Common myeloid progenitor, CD34-positive (primary cell): ENCODE results near the gene KRT5.
"Not testable (repeated sequence)": the region's sequence is repeated elsewhere in the genome, so short reads cannot be mapped to it uniquely, and the experiment has no call there.

Experiments used
- CTCF ChIA-PET: fragments of 350-600 bp; sonication (Branson Sonifier 250); formaldehyde crosslinking; loops from one replicate; lab custom pipeline; 2021; ENCODE audit warnings: antibody characterized with exemption; lab: Charles Lee
- POLR2A ChIA-PET: fragments of 350-600 bp; sonication (Branson Sonifier 250); formaldehyde crosslinking; loops from one replicate; lab custom pipeline; 2021; ENCODE audit warnings: antibody characterized with exemption; lab: Charles Lee
- DNase-seq, 3 donors: peaks; one replicate each; pipeline versions ENCODE4 v3.0.0 to v3.0.0-alpha.2; 2013
- H3K27ac ChIP-seq, 2 experiments: 1 replicate in 1 of 2; 2 replicates in 1 of 2; pipeline ENCODE4 v1.7.0; 2013; ENCODE audit warnings: inconsistent platforms in 2 of 2, low read length in 2 of 2, mild to moderate bottlenecking in 2 of 2, low read depth in 1 of 2, moderate library complexity in 1 of 2; ENCODE audit not compliant: severe bottlenecking in 2 of 2, insufficient read depth in 1 of 2, poor library complexity in 1 of 2
- H3K27me3 ChIP-seq, 5 experiments: replicated peaks in 2 of 5; 1 replicate in 3 of 5; 2 replicates in 2 of 5; pipeline versions ENCODE4 v1.6.1 to v1.7.0; 2013; ENCODE audit warnings: low read length in 4 of 5, mild to moderate bottlenecking in 2 of 5, moderate library complexity in 2 of 5, inconsistent platforms in 1 of 5; ENCODE audit not compliant: insufficient read depth in 5 of 5, control insufficient read depth in 4 of 5
- H3K36me3 ChIP-seq, 4 experiments: 1 replicate in 2 of 4; 2 replicates in 2 of 4; pipeline versions ENCODE4 v1.6.1 to v1.7.0; 2013; ENCODE audit warnings: low read length in 3 of 4, control low read depth in 1 of 4, mild to moderate bottlenecking in 1 of 4; ENCODE audit not compliant: control insufficient read depth in 4 of 4, insufficient read depth in 4 of 4
- H3K4me1 ChIP-seq, 4 experiments: 1 replicate in 3 of 4; 2 replicates in 1 of 4; pipeline versions ENCODE4 v1.6.1 to v1.7.1; 2013; ENCODE audit warnings: low read length in 3 of 4, mild to moderate bottlenecking in 3 of 4, control low read depth in 1 of 4, inconsistent platforms in 1 of 4, moderate library complexity in 1 of 4; ENCODE audit not compliant: control insufficient read depth in 4 of 4, insufficient read depth in 4 of 4; ENCODE audit errors: control extremely low read depth in 1 of 4
- H3K4me3 ChIP-seq, 7 experiments: 1 replicate in 4 of 7; 2 replicates in 3 of 7; pipeline versions ENCODE4 v1.5.1 to v1.7.0; 2013; ENCODE audit warnings: mild to moderate bottlenecking in 7 of 7, low read length in 6 of 7, moderate library complexity in 6 of 7, inconsistent platforms in 2 of 7, low read depth in 2 of 7, control low read depth in 1 of 7; ENCODE audit not compliant: insufficient read depth in 4 of 7, control insufficient read depth in 1 of 7; ENCODE audit errors: extremely low read depth in 1 of 7
- H3K9me3 ChIP-seq, 5 experiments: 1 replicate in 4 of 5; 2 replicates in 1 of 5; pipeline versions ENCODE4 v1.6.1 to v1.7.1; 2013; ENCODE audit warnings: low read length in 4 of 5, mild to moderate bottlenecking in 2 of 5, inconsistent platforms in 1 of 5, low read depth in 1 of 5, moderate library complexity in 1 of 5; ENCODE audit not compliant: control insufficient read depth in 4 of 5, insufficient read depth in 2 of 5; ENCODE audit errors: control extremely low read depth in 1 of 5
- WGBS: methylation state at CpG from one replicate; pipeline ENCODE4 v1.1.5; 2013; ENCODE audit not compliant: insufficient coverage; 5-methylcytosine and 5-hydroxymethylcytosine counted together

The KRT5 gene

DNA sequence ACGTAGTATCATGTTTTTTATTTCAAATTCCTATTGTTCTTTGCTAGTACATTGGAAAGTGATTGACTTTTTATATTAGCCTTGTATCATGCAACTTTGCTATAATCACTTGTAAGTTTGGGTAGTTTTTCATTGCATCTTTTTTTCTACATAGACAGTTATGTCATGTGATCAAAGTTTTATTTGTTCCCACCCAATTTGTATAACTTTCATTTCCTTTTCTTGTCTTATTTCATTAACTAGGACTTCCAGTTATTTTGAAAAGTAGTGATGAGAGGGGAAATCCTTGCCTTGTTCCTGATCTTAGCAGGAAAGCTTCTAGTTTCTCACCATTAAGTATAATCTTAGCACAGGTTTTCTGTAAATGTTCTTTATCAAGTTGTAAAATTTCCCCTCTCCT lies 17.3 kb downstream of the KRT5 start:
- no CpG with 5 or more reads among the region's 1 CpG for WGBS
- no peak overlapping the region for H3K27ac ChIP-seq
- H3K4me3 ChIP-seq, result no peak overlapping the region
- DNase-seq, result no peak
- H3K9me3 ChIP-seq, result peaks cover 0 to 3% (median 0%) of the 10 kb centered on the region in 5 experiments
- no peaks in the 10 kb centered on the region for H3K36me3 ChIP-seq
- H3K27me3 ChIP-seq, result peaks cover 0 to 17% (median 2%) of the 10 kb centered on the region in 5 experiments
- CTCF ChIA-PET, result no interaction called here
- POLR2A ChIA-PET, result no interaction called here
- H3K4me1 ChIP-seq, result peaks cover 0 to 2% (median 0%) of the 10 kb centered on the region in 4 experiments

DNA sequence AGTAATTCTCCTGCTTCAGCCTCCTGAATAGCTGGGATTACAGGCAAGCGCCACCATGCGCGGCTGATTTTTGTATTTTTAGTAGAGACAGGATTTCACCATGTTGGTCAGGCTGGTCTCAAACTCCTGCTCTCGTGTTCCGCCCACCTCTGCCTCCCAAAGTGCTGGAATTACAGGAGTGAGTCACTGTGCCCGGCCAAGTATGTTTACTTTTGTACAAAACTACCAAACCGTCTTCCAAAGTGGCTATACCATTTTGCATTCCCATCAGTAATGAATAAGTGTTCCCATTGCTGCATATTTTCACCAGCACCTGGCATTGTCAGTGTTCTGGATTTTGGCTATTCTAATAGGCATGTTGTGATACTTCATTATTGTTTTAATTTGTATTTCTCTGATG lies 18.7 kb downstream of the KRT5 start:
- no peak overlapping the region for H3K4me3 ChIP-seq
- peaks cover 0 to 17% (median 2%) of the 10 kb centered on the region in 5 experiments for H3K27me3 ChIP-seq
- CTCF ChIA-PET, result no interaction called here
- no peaks in the 10 kb centered on the region for H3K36me3 ChIP-seq
- no peaks in the 10 kb centered on the region for H3K4me1 ChIP-seq
- DNase-seq, result no peak
- H3K27ac ChIP-seq, result no peak overlapping the region
- peaks cover 0 to 3% (median 0%) of the 10 kb centered on the region in 5 experiments for H3K9me3 ChIP-seq
- 100% methylated on average over 7 of the region's 7 CpGs for WGBS
- POLR2A ChIA-PET, result no interaction called here

DNA sequence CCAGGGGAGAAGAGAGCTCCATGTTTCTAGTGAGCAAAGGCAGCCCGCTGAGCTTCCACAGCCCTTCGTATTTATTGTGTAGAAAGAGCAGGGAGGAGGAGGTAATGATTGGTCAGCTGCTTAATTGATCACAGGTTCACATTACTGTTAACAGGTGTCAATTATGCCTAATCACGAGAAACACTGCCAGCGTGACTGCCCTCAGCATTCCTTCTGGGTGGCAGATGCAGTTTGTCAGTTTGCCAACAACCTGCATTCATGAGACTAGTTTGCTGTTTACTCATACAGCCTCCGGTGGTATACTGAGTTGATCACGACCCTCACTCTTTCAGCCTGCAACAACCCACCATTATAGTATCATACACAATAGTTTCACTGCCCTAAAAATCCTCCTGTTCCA lies 19.6 kb downstream of the KRT5 start:
- H3K36me3 ChIP-seq, H3K4me1 ChIP-seq, POLR2A ChIA-PET, H3K27ac ChIP-seq, DNase-seq, CTCF ChIA-PET, H3K9me3 ChIP-seq, H3K4me3 ChIP-seq: not testable (repeated sequence)
- H3K27me3 ChIP-seq, result peaks cover 0 to 15% (median 2%) of the 10 kb centered on the region in 5 experiments
- WGBS, result 94% methylated on average over 6 of the region's 6 CpGs

DNA sequence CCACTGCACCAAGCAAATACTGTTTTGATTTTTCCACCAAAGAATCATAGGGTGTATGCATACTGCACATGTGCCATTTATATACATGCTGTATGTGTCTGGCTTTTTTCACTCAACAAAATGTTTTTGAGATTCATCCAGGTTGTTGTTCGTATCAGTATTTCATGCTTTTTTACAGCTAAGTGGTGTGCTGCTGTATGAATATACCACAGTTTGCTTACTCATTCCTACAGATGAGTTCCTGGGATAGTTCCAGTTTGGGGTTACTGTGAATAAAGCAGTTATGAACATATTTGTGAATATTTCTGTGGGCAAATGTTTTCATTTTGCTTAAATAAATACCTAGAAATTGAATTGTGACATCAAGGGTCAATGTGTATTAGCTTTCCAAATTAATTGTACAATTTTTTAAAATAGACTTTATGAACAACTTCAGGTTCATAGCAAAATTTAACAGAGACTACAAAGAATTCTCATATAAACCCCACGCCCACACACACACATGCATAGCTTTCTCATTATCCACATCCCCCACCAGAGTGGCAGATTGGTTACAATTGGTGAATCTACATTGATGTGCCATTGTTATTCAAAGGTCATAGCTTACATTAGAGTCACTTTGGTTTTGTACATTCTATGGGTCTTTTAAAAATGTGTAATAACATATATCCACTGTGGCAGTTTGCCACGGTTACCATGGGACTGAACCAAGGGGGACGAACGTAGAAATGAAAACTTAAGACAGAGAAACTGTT lies 20.2 kb downstream of the KRT5 start:
- Histone ChIP-seq H3K4me3 (no peak overlapping the region), H3K9me3 (peaks cover 0 to 3% (median 0%) of the 10 kb centered on the region in 5 experiments), H3K27me3 (peaks cover 0 to 11% (median 2%) of the 10 kb centered on the region in 5 experiments), H3K4me1 (peaks cover 0 to 3% (median 0%) of the 10 kb centered on the region in 4 experiments), H3K27ac (no peak overlapping the region), H3K36me3 (no peaks in the 10 kb centered on the region)
- 89% methylated on average over 3 of the region's 5 CpGs for WGBS
- POLR2A ChIA-PET, result no interaction called here
- CTCF ChIA-PET, result interaction anchor here (1.4 kb wide), 1 partner anchor 127 kb away, joined by 4 read pairs; no protein-coding TSS in a partner anchor
- DNase-seq, result no peak

DNA sequence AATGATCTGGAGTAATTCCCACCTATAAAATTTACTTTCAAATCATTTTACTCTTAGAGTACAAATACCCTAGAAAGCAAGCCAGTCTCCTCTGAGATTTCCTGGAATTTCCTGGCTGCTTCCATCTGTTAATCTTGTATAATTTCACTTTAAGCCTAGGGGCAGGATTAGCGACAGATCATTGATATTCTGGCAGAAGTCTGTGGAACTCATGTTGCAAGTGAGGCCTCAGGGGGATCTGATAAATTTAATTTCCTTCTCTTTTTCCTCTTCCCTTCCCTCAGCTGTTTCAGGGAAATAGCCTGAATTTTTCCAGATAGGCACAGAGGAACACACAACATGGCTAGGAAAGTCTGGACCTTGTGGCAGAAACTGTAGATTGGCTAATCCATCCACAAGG lies 21.2 kb downstream of the KRT5 start:
- CTCF ChIA-PET, result interaction anchor here (1.4 kb wide), 1 partner anchor 126 kb away, joined by 4 read pairs; no protein-coding TSS in a partner anchor
- POLR2A ChIA-PET, result no interaction called here
- no peaks in the 10 kb centered on the region for H3K36me3 ChIP-seq
- peaks cover 0 to 15% (median 2%) of the 10 kb centered on the region in 5 experiments for H3K27me3 ChIP-seq
- peaks cover 0 to 3% (median 0%) of the 10 kb centered on the region in 5 experiments for H3K9me3 ChIP-seq
- H3K27ac ChIP-seq, result no peak overlapping the region
- no peak overlapping the region for H3K4me3 ChIP-seq
- H3K4me1 ChIP-seq, result peaks cover 0 to 3% (median 0%) of the 10 kb centered on the region in 4 experiments
- DNase-seq, result no peak
- WGBS, result no CpG with 5 or more reads among the region's 1 CpG

DNA sequence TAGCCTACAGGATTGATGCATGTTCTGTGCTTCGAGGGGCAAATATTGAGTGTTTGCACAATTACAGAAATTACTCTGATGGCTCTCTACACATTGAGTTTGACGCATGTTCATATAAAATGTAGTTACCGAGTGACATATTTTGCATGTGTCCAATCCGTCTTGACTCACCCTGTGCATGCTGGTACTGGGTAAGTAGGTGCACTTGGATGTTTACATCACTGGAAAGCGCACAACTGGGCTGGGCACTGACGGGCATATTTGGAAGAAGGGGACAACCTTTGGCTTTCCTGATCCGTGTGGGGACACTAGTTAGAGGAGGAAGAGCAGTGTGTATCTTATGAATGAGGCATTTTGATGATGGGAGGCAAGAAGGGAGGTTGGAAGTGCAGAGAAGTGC lies 22.2 kb downstream of the KRT5 start:
- no peak overlapping the region for H3K4me3 ChIP-seq
- ChIA-PET POLR2A (no interaction called here), CTCF (interaction anchor here (1.3 kb wide), 1 partner anchor 9 kb away, joined by 3 read pairs; no protein-coding TSS in a partner anchor)
- H3K9me3 ChIP-seq, result peaks cover 0 to under 1% (median 0%) of the 10 kb centered on the region in 5 experiments
- 100% methylated on average over 7 of the region's 7 CpGs for WGBS
- H3K4me1 ChIP-seq, result peaks cover 0 to 3% (median 0%) of the 10 kb centered on the region in 4 experiments
- no peak overlapping the region for H3K27ac ChIP-seq
- peaks cover 0 to 15% (median 3%) of the 10 kb centered on the region in 5 experiments for H3K27me3 ChIP-seq
- no peaks in the 10 kb centered on the region for H3K36me3 ChIP-seq
- DNase-seq, result no peak

DNA sequence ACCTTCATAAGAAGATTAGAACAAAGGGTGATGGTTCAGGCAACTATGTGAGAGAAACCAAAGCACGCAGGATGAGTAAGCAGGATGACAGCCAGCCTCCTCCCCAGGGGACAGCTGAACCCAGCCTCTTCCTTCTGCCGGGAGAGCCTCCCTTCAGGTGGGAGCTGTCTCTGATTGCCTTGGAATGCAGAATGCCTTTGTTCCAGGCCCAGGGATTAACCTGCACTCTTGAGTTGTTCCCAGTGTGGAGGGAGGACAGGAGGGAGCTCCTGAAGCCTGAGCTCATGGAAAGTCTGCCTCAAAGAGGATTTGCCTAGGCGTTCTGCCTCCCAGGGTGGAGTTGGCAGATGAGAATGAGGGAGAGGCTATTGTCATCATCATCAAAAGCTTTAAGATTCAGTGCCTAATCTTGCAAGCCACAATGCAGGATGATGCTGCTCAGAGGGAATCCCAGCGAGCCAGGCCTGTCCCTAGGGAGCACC lies 23.6 kb downstream of the KRT5 start:
- CTCF ChIA-PET, result interaction anchor here (1.3 kb wide), 1 partner anchor 10 kb away, joined by 3 read pairs; no protein-coding TSS in a partner anchor
- Histone ChIP-seq H3K4me1 (peaks cover 0 to 3% (median 0%) of the 10 kb centered on the region in 4 experiments), H3K4me3 (no peak overlapping the region)

More for the DNA sequence above, 23.6 kb downstream of the KRT5 start:
- no peaks in the 10 kb centered on the region for H3K36me3 ChIP-seq
- 97% methylated on average over 4 of the region's 4 CpGs for WGBS
- no peak overlapping the region for H3K27ac ChIP-seq
- no peaks in the 10 kb centered on the region for H3K9me3 ChIP-seq
- POLR2A ChIA-PET, result no interaction called here
- H3K27me3 ChIP-seq, result peaks cover 0 to 15% (median 6%) of the 10 kb centered on the region in 5 experiments
- no peak for DNase-seq
